SHP77 treated with DMSO at 0.1 percent for 48 hours (cell line): ENCODE measurements around the gene ALB.
"Not testable (repeated sequence)": the region's sequence is repeated elsewhere in the genome, so short reads cannot be mapped to it uniquely, and the experiment has no call there.

Experiments
- DNase-seq: peaks from one replicate; lab custom pipeline; 2025; lab: John Stamatoyannopoulos, UW

Gene ALB

DNA sequence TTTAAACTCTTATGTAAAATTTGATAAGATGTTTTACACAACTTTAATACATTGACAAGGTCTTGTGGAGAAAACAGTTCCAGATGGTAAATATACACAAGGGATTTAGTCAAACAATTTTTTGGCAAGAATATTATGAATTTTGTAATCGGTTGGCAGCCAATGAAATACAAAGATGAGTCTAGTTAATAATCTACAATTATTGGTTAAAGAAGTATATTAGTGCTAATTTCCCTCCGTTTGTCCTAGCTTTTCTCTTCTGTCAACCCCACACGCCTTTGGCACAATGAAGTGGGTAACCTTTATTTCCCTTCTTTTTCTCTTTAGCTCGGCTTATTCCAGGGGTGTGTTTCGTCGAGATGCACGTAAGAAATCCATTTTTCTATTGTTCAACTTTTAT is at the start of gene ALB:
ALB (plus strand) TSS at position 246 of the 400 bp plus-strand sequence; CDS start at position 287, 41 bp downstream.
- DNase-seq: no peak

GRCh38 chr4:73357174-73357573 is 46.9 kb upstream of the ALB start:
- DNase-seq: not testable (repeated sequence)

DNA sequence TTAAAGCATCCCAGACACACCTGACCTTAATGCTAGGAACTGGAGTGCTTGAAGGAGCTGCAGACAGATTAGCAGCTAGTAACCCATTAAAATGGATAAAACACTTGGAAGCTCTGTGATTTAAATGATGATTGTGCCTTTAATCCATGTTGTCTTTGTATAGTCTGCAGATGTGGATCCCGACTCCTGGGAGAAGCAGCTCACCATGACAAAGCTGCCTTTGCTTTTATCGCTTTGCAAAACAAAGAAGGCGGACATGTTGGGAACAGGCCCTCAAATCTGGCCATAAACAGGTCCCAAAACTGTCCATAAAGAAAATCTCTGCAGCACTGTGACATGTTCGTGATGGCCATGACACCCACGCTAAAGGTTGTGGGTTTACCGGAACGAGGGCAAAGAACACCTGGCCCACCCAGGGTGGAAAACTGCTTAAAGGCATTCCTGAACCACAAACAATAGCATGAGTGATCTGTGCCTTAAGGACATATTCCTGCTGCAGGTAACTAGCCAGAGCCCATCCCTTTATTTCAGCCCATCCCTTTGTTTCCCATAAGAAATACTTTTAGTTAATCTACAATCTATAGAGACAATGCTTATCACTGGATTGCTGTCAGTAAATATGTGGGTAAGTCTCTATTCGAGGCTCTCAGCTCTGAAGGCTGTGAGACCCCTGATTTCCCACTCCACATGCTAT is 34.4 kb upstream of the ALB start:
- not testable (repeated sequence) for DNase-seq

DNA sequence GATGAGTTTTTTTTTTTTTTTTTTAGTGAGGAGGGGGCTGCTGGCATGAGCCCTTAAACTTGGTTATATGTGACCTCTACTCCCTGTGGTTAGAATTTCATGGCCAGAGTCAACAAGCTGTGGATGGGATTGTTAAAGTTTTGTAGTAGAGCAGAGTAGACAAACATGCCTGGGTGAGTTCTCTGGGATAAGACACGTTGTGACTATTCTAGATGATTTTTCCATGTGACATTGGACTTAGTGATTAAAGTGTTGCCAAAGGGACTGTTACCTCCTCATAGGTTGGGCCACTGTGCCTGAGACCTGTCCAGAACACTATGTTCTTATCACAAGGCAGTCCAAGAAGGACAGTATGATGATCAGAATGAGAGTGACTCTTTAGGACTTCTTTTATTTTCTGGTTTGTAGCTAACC is 28.8 kb upstream of the ALB start:
- no peak for DNase-seq

DNA sequence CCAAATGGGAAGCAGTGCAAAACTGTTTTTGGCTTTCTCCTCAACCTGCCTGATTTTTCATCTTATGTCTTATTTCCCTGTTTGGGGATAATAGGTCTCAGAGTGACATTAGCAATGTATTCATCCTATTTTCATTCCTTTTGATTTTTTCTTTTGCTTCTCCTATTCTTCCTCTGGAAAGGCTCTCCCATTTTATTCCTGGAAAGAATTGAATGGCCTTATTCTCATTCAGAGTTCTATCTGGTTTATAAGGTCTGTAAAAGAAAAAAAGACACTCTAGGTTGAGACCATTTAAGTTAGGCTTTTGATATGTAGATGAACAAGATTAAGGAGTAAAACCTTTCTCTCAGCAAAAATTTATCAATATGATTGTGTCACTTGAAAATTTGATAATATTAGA is 27.8 kb upstream of the ALB start:
- no peak for DNase-seq

GRCh38 chr4:73376976-73377375 is 27.1 kb upstream of the ALB start:
- DNase-seq: no peak

- no peak for DNase-seq
Measured at GRCh38 chr4:73378887-73379286, 25.2 kb upstream of the ALB start.

DNA sequence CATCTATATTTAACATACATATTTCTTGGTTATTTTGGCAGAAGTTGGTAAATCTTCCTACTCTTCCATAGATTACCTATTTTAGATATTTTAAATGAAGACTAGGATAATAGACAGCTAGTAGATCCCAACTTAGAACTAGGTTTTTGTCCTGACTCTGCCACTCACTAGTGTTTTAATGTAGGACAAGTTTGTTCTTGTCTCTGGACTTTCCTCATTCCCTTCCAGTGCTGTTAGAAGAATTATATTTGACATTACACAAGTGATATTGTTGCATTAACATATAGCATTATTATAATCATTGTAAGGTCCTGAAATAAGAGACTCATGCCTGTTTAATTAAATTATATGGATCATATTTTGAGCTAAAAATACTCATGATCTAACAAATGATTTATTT is 24.1 kb upstream of the ALB start:
- no peak for DNase-seq

DNA sequence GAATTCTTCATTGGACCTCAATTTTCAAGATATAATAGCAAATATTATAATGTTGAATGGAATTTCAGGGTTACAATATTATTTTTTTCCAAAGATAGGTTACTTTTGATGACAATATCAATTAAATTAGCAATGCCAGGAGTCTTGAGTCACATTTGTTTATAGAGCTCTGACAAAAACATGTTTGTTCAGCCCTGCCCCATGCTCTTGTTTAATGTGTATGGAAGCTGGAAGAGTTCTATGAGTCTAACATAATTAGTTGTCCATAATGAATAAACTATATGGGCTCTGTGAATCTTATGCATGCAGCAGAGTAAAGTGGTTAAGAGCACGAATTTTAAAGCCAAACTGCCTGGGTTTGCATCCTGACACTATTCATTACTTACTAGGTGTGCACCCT is 22.9 kb upstream of the ALB start:
- DNase-seq: no peak

GRCh38 chr4:73383452-73383851 is 20.6 kb upstream of the ALB start:
- no peak for DNase-seq

- DNase-seq: no peak
Measured at GRCh38 chr4:73387552-73387951, 16.5 kb upstream of the ALB start.

DNA sequence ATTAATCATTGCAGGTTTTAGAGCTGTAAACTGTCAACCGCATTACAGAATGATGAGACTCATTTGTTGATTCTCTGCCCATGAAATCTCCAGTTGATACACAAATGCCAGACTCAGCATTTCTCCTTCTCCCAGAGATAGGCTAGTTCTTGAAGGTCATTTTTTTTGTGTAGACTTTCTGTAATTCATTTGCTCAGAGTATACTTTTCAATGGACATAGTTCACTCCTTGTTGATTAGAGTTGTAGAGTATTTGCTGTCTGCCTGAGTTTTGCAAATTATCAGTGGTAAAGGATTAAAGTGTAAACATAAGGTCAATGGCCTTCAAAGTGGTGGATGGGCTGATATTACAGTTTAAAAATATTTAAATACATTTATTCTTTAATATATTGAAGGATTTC is 15.2 kb upstream of the ALB start:
- DNase-seq: no peak

GRCh38 chr4:73389663-73390062 is 14.4 kb upstream of the ALB start:
- DNase-seq: not testable (repeated sequence)

- DNase-seq: no peak
Measured at GRCh38 chr4:73391774-73392173, 12.3 kb upstream of the ALB start.

DNA sequence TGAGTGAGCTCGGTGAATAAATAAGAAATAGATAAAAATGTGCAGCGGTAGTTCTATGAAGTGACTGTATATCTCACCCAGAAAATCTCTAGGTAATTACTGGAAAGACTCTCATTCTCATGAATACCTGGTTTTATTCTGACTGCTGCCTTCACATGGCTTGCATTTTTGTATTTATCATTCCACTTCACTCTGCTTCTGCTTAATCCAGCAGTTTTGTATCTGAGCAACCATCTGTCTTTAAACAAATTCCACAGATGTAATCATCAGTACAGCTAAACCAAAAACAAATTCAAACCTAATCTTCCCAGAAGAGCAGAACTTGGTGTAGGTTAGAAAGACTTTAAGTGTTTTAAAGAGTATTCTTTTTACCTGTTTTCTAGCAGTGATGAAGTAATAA is 11.2 kb upstream of the ALB start:
- DNase-seq: no peak

DNA sequence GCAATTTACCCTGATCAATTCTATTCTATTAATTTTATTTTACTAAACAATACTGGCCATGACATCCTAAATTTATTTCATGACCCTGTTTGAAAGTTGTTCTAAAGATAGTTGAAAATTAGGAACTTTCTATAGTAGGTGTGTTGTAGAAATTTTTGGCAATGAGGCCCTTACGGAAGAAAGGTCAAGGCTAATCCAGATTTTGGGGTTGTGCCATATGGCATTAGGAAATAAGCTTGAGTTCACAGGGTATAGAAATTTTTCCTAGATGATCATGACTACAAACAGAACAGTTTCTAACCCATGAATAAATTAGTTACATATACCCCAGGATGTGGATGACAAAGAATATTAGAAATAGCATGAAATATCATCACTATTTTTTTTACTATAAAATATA is 7.8 kb upstream of the ALB start:
- no peak for DNase-seq

- DNase-seq: no peak
Measured at GRCh38 chr4:73396993-73397972, 6.8 kb upstream of the ALB start.

- no peak for DNase-seq
Measured at GRCh38 chr4:73401412-73401811, 2.7 kb upstream of the ALB start.

- no peak for DNase-seq
Measured at GRCh38 chr4:73404457-73404856, 370 bp downstream of the ALB start.

- no peak for DNase-seq
Measured at GRCh38 chr4:73405138-73405537, 1.1 kb downstream of the ALB start.

- no peak for DNase-seq
Measured at GRCh38 chr4:73406548-73406875, 2.4 kb downstream of the ALB start.

- DNase-seq: no peak
Measured at GRCh38 chr4:73407227-73407673, 3.2 kb downstream of the ALB start.

DNA sequence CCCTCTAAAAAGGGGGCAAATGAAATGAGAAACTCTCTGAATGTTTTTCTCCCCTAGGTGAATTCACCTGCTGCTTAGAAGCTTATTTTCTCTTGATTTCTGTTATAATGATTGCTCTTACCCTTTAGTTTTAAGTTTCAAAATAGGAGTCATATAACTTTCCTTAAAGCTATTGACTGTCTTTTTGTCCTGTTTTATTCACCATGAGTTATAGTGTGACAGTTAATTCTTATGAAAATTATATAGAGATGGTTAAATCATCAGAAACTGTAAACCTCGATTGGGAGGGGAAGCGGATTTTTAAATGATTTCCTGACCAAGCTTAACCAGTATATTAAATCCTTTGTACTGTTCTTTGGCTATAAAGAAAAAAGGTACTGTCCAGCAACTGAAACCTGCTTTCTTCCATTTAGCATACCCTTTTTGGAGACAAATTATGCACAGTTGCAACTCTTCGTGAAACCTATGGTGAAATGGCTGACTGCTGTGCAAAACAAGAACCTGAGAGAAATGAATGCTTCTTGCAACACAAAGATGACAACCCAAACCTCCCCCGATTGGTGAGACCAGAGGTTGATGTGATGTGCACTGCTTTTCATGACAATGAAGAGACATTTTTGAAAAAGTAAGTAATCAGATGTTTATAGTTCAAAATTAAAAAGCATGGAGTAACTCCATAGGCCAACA is 4.2 kb downstream of the ALB start:
- no peak for DNase-seq
